ENCODE measurements around the gene INAVA.
"Not testable (repeated sequence)": the region's sequence is repeated elsewhere in the genome, so short reads cannot be mapped to it uniquely, and the experiment has no call there.

Gene INAVA

DNA sequence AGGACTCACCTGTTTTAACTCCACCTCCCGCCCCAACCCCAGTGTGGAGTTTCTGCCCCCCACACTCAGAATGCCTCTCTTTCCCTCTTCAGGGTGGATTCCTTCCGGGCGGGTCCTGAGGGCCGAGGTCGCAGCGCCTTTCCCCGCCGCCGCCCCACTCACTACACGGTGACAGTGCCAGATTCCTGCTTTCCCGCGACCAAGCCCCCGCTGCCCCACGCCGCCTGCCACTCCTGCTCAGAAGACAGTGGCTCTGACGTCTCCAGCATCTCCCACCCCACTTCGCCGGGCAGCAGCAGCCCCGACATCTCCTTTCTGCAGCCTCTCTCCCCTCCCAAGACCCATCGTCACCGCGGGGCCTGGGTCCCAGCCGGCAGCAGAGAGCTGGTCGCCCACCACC lies 16.7 kb downstream of the INAVA start:
- H3K27ac ChIP-seq, result no peak overlapping the region
- TF ChIP-seq, protein P1, sequence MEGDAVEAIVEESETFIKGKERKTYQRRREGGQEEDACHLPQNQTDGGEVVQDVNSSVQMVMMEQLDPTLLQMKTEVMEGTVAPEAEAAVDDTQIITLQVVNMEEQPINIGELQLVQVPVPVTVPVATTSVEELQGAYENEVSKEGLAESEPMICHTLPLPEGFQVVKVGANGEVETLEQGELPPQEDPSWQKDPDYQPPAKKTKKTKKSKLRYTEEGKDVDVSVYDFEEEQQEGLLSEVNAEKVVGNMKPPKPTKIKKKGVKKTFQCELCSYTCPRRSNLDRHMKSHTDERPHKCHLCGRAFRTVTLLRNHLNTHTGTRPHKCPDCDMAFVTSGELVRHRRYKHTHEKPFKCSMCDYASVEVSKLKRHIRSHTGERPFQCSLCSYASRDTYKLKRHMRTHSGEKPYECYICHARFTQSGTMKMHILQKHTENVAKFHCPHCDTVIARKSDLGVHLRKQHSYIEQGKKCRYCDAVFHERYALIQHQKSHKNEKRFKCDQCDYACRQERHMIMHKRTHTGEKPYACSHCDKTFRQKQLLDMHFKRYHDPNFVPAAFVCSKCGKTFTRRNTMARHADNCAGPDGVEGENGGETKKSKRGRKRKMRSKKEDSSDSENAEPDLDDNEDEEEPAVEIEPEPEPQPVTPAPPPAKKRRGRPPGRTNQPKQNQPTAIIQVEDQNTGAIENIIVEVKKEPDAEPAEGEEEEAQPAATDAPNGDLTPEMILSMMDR (IDR thresholded peaks at IDR 0.05), result no peak
- no peak for TF ChIP-seq ZFX (IDR thresholded peaks at IDR 0.05; ENCODE audit: borderline replicate concordance)

DNA sequence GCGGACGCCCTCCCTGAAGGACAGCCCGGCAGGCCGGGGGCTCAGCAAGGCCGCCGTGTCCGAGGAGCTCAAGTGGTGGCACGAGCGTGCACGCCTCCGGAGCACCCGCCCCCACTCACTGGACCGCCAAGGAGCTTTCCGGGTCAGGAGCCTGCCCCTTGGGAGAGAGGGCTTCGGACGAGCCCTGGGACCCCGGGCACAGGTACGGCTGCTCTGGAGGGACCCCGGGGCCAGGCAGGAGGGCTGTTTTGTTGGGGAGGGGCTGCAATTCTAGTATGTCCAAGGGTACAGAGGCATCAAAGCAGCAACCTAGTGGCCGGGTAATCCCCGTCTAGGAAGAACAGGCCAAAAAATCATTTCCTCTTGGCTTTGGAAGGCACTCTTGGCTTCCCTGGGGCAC lies 17.2 kb downstream of the INAVA start:
- H3K27ac ChIP-seq, result not testable (repeated sequence)

DNA sequence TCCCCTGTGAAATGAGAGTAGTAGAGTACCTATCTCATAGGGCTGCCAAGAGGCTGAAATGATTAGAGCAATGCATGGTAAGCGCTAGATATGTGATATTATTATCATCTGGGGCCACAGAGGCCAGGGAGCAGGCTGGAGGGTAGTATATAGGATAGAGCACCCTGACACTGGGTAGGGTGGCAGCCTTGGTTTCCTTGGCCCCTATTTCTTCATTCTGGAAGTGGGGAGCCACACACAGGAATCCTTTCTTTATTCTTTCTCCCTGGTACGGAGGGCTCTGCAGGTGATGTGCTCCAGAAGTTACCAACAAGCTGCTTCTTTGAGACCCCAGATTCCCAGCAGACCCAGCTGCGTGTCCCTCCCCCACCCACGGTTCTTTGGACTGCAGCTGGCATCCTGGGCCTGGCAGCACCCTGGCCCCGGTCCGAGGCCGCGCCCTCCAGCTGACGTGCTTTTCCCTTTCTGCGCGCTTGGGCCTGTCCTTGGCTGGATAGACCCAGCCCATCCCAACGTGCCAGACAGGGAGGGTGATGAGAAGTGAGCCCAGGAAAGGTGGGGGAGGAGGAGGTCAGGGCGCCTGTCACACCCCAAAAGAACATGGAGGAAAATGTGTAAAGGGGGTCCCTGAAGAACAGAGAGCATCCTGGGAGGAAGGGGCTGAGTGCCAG lies 18.2 kb downstream of the INAVA start:
- TF ChIP-seq, protein P1 (IDR thresholded peaks at IDR 0.05), result no peak
- no peak for TF ChIP-seq ZFX (IDR thresholded peaks at IDR 0.05; ENCODE audit: borderline replicate concordance)
- no peak overlapping the region for H3K27ac ChIP-seq

DNA sequence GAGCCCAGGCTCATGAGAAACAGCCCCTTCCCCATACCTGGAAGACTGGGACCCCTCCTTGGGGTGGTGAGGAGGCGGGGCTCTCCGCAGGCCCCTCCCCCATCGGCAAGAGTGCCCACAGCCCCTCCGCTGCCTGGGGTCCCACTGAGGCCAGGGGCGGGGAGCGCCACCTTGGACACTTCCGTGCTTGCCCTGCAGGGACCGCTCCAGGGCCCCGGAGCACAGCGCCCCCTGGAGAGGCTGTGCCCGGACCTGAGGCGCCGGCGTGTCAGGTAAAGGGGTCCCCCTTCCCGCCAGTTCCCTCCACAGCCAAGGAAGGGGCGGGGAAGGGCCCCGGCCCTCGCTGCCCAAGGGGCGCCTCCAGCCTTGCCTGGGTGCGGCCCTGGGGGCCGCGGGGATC lies 21.5 kb downstream of the INAVA start:
- no peak for TF ChIP-seq ZFX (IDR thresholded peaks at IDR 0.05; ENCODE audit: borderline replicate concordance)
- TF ChIP-seq, protein P1 (IDR thresholded peaks at IDR 0.05), result peak; percentile 50
- H3K27ac ChIP-seq, result no peak overlapping the region

DNA sequence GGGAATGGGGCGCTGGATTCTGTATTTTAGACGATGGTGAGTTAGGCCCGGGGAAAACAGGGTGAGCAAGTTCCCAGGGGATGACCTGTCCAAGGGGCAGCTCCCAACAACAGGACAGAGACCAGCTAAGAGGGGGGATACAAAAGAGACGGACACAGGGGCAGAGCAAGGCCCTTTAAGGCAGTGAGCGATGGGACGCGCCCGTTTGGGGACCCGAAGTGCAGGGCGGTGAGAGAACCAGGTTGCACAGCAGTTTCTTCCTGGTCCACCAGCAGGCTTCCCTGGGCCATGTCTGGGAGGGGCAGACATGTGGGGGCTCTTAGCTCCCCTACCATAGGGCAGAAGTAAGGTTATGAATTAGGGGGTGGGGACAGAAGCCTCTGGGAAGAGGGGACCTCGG lies 22.0 kb downstream of the INAVA start:
- TF ChIP-seq, protein P1 (IDR thresholded peaks at IDR 0.05), result no peak
- no peak for TF ChIP-seq ZFX (IDR thresholded peaks at IDR 0.05; ENCODE audit: borderline replicate concordance)
- H3K27ac ChIP-seq, result peak overlapping the region; percentile 31; the same call in 1 of the 2 replicates

DNA sequence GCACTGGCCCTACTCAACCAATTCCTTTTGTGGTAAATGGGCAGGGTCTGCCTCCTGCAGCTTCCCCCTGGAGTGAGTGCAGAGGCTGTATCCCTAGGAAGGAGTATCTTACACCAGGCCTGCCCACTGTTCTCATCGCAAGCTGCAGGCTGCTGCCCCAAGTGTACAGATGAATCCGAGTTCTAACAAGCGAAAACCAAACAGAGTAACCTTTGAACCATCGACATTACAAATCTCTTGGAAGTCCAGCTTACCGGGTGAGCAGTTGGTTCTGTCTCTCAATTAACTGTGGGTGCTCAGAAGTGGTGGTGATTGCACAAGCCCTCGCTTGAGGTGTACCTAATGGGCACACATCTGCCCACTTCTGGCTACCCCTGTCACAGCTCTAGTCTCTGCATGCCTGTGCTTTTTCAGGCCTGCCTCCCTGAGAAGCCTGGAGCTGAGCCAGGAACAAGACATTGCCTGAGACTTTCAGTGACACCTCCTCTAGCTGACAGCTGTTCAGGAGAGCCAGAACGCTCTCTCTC lies 22.7 kb downstream of the INAVA start:
- peak overlapping the region; percentile 31; the same call in 1 of the 2 replicates for H3K27ac ChIP-seq
- TF ChIP-seq, protein P1 (IDR thresholded peaks at IDR 0.05), result no peak
- TF ChIP-seq ZFX (IDR thresholded peaks at IDR 0.05; ENCODE audit: borderline replicate concordance), result no peak

DNA sequence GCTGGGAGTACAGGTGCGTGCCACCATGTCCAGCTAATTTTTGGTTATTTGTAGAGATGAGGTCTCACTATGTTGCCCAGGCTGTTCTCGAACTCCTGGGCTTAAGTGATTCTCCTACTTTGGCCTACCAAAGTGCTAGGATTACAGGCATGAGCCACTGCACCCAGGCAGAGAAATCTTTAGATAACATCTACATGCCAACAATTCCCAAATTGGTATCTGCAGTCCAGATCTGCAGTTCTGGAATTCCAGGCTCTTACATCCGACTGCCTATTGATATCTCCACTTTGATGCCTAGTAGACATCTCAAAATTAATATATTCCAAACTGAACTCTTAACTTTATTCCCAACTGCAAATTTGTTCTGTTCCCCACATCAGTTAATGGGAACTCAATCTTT lies 23.3 kb downstream of the INAVA start:
- no peak overlapping the region for H3K27ac ChIP-seq
- no peak for TF ChIP-seq ZFX (IDR thresholded peaks at IDR 0.05; ENCODE audit: borderline replicate concordance)
- TF ChIP-seq, protein P1 (IDR thresholded peaks at IDR 0.05), result no peak

DNA sequence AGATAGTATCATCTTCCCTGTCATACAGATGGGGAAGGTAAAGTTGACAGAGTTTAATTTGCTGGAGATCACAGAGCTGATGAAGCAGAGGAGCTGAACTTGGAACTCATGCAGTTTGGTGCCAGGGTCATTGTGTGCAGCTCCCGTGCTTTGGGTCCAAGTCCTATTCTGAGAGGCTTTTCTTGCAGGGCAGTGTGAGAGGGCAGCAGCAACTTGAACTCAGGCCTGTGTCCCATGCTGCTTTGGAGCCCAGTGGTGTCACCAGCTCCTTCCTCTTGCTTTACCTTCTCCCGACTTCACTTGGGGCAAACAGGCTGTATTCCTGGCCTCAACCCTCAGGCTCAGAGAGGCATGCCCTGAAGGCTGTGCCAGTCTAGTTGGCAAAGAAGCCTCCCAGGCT lies 24.7 kb downstream of the INAVA start:
- no peak for TF ChIP-seq ZFX (IDR thresholded peaks at IDR 0.05; ENCODE audit: borderline replicate concordance)
- TF ChIP-seq, protein P1 (IDR thresholded peaks at IDR 0.05), result no peak
- no peak overlapping the region for H3K27ac ChIP-seq
